CD14-positive monocyte (primary cell): Measurements from ENCODE around the gene PRDM8. TPM values are rescaled to one million over a fixed set of nuclear protein-coding genes. Genes with fewer than 3 reads are reported as not detected.
A peak's percentile ranks its signal among the peaks of the same experiment; 100 is the strongest.

Experiments
- DNase-seq, 3 donors: peaks; one replicate each; pipeline ENCODE4 v3.0.0-alpha.2; 2011 to 2022
- H2AFZ ChIP-seq: 2 replicates; pipeline ENCODE4 v1.6.0; 2012; ENCODE audit warnings: mild to moderate bottlenecking, low read depth, low read length, inconsistent platforms; ENCODE audit not compliant: insufficient read depth, poor library complexity, severe bottlenecking
- H3K27ac ChIP-seq, 2 donors: 1 replicate in 1 of 2; 2 replicates in 1 of 2; pipeline ENCODE4 v1.5.1; 2012 to 2013; ENCODE audit warnings: low read length in 2 of 2, control low read depth in 1 of 2, inconsistent platforms in 1 of 2, low read depth in 1 of 2, mild to moderate bottlenecking in 1 of 2
- H3K27me3 ChIP-seq, 2 donors: one replicate each; pipeline versions ENCODE4 v1.6.0 to v1.6.1; 2011 to 2013; ENCODE audit warnings: low read length in 2 of 2; ENCODE audit not compliant: control insufficient read depth in 2 of 2, insufficient read depth in 2 of 2
- H3K36me3 ChIP-seq, 2 donors: replicated peaks in 1 of 2; 1 replicate in 1 of 2; 2 replicates in 1 of 2; pipeline versions ENCODE4 v1.5.1 to v1.6.1; 2012 to 2013; ENCODE audit warnings: low read length in 2 of 2, control low read depth in 1 of 2, inconsistent platforms in 1 of 2, mild to moderate bottlenecking in 1 of 2; ENCODE audit not compliant: insufficient read depth in 2 of 2, control insufficient read depth in 1 of 2
- H3K4me1 ChIP-seq, 2 donors: 1 replicate in 1 of 2; 2 replicates in 1 of 2; pipeline versions ENCODE4 v1.5.1 to v1.6.1; 2012 to 2013; ENCODE audit warnings: low read length in 2 of 2, control low read depth in 1 of 2, inconsistent platforms in 1 of 2, mild to moderate bottlenecking in 1 of 2, moderate library complexity in 1 of 2; ENCODE audit not compliant: insufficient read depth in 2 of 2, control insufficient read depth in 1 of 2
- H3K4me2 ChIP-seq: replicated peaks from 2 replicates; pipeline ENCODE3; 2012; ENCODE audit warnings: low read length, moderate library complexity, mild to moderate bottlenecking; ENCODE audit not compliant: poor library complexity, severe bottlenecking; ENCODE audit errors: extremely low read depth
- H3K4me3 ChIP-seq, 3 experiments: fragments of 200-600 bp in 1 of 3; sonication (generic) in 1 of 3; replicated peaks in 1 of 3; 1 replicate in 2 of 3; 2 replicates in 1 of 3; pipeline ENCODE4 v1.5.1; 2011 to 2013; ENCODE audit warnings: low read length in 3 of 3, mild to moderate bottlenecking in 3 of 3, control low read depth in 2 of 3, low read depth in 2 of 3, inconsistent platforms in 1 of 3, moderate library complexity in 1 of 3
- H3K79me2 ChIP-seq: 2 replicates; pipeline ENCODE4 v1.6.0; 2012; ENCODE audit warnings: mild to moderate bottlenecking, control low read depth, inconsistent platforms, low read length, moderate library complexity; ENCODE audit not compliant: insufficient read depth
- H3K9ac ChIP-seq: 2 replicates; pipeline ENCODE4 v1.6.0; 2017; ENCODE audit warnings: low read length, mild to moderate bottlenecking; ENCODE audit not compliant: insufficient read depth, poor library complexity, severe bottlenecking
- H3K9me3 ChIP-seq, 2 donors: replicated peaks in 1 of 2; 1 replicate in 1 of 2; 2 replicates in 1 of 2; pipeline versions ENCODE4 v1.5.1 to v1.6.1; 2012 to 2013; ENCODE audit warnings: low read length in 2 of 2, control low read depth in 1 of 2; ENCODE audit not compliant: control insufficient read depth in 1 of 2, insufficient read depth in 1 of 2
- H4K20me1 ChIP-seq: 2 replicates; pipeline ENCODE4 v1.6.0; 2012; ENCODE audit warnings: mild to moderate bottlenecking, low read length, control low read depth, moderate library complexity; ENCODE audit not compliant: insufficient read depth
- H3K27ac Mint-ChIP-seq, 7 donors: one replicate each; pipeline ENCODE4 v1.8.0; 2020; ENCODE audit warnings: mild to moderate bottlenecking in 7 of 7, mixed read lengths in 7 of 7, moderate library complexity in 6 of 7, inconsistent platforms in 2 of 7
- H3K27me3 Mint-ChIP-seq, 3 donors: one replicate each; pipeline ENCODE4 v1.8.0; 2021 to 2022; ENCODE audit warnings: low read depth in 3 of 3, mild to moderate bottlenecking in 3 of 3, mixed read lengths in 3 of 3, moderate library complexity in 3 of 3, inconsistent platforms in 1 of 3
- H3K36me3 Mint-ChIP-seq, 2 donors: one replicate each; pipeline ENCODE4 v1.8.0; 2020; ENCODE audit warnings: mixed read lengths in 2 of 2, inconsistent platforms in 1 of 2, mild to moderate bottlenecking in 1 of 2
- H3K4me1 Mint-ChIP-seq: one replicate; pipeline ENCODE4 v1.8.0; 2020; ENCODE audit warnings: mild to moderate bottlenecking, mixed read lengths
- H3K4me3 Mint-ChIP-seq, 2 donors: one replicate each; pipeline ENCODE4 v1.8.0; 2020; ENCODE audit warnings: mild to moderate bottlenecking in 2 of 2, mixed read lengths in 2 of 2, moderate library complexity in 1 of 2
- H3K9me3 Mint-ChIP-seq, 7 donors: one replicate each; pipeline ENCODE4 v1.8.0; 2020 to 2022; ENCODE audit warnings: mixed read lengths in 7 of 7, mild to moderate bottlenecking in 6 of 7, moderate library complexity in 6 of 7, inconsistent platforms in 2 of 7
- CTCF ChIP-seq: fragments of 200-600 bp; IDR thresholded peaks from one replicate; pipeline ENCODE4 v1.8.0; 2022; ENCODE audit warnings: antibody characterized with exemption, mild to moderate bottlenecking
- WGBS: methylation state at CpG from one replicate; pipeline ENCODE4 v1.1.5; 2013; ENCODE audit warnings: missing lambda C conversion rate; ENCODE audit not compliant: insufficient coverage; 5-methylcytosine and 5-hydroxymethylcytosine counted together
- intact Hi-C, 2 donors: fragments of 100-400 bp; cut with micrococcal nuclease; formaldehyde crosslinking; loops; one replicate each; pipeline versions ENCODE4 v1.15.0 to v1.15.1; 2023
- polyA plus RNA-seq, 3 donors: library from polyadenylated mRNA; depleted of rRNA in 1 of 3; unstranded in 2 of 3; stranded (reverse) in 1 of 3; fragments of 300-500 nt in 2 of 3; fragments of >200 nt in 1 of 3; fragmentation: Illumina TruSeq in 2 of 3; gene quantifications; 1 replicate in 2 of 3; 2 replicates in 1 of 3; pipeline ENCODE4 v1.2.3, GENCODE V29; 2012 to 2021

The PRDM8 gene
- polyA plus RNA-seq, 3 donors = 0.22 to 0.77 (median 0.23) TPM

DNA sequence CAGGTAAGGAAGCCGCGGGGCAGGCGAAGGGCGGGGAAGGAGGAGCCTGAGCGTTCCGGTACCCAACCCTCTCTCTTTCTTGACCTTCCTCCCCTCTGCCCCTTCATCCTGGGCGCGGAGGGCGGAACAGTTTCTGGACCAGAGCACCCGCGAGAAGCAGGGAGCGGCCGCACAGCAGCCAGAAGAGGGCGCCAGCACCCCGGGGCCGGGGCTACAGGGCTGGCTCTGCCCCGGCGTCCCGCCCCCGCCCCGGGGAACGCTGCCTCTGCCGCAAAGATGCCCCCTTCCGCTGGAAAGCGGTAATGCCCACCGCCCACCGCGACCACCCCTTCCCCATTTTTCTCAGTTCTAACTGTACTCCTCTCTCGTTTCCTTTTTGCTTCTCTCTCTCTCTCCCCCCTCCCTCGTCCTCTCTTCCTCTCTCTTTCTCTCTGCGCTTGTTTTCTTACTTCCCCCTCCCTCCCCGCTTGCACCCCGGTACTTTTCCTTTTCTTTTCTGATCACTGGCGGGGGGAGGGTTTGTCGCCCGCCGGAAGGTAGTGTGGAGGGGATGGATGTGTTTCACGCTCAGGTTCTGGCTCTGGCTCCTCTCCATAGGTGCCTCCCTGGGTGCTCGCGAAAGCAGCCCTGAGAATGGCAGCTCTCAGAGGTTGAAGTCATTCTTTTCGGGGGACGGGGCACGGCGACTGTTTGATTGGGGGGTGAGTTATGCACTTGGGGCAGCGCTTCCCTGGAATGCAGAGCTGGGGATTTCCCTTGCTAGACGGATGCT lies 13.1 kb upstream of the PRDM8 start:
- 0% methylated on average over 30 of the region's 46 CpGs for WGBS
- Mint-ChIP-seq H3K4me3 (peak overlapping the region; percentile 99 to 100), H3K9me3 (peaks cover 3 to 14% (median 8%) of the 10 kb centered on the region in 7 donors), H3K36me3 (peaks cover 10 to 13% of the 10 kb centered on the region in 2 donors), H3K27ac (peak overlapping the region; percentile 38 to 93 (median 89)), H3K4me1 (peaks cover 24% of the 10 kb centered on the region), H3K27me3 (peaks cover 36 to 53% (median 38%) of the 10 kb centered on the region in 3 donors)
- H3K9me3 ChIP-seq = peaks cover under 1 to 4% of the 10 kb centered on the region in 2 donors
- intact Hi-C loops = loop anchor here (5.0 to 10.0 kb wide), 4 partner anchors 42 to 112 kb away; partner anchors contain the start of gene ANTXR2 (in 1 of the 2)
- no peaks in the 10 kb centered on the region for H3K79me2 ChIP-seq
- peak overlapping the region; percentile 98 for H3K4me2 ChIP-seq
- peak overlapping the region; percentile 79 for H3K9ac ChIP-seq
- H3K36me3 ChIP-seq = no peaks in the 10 kb centered on the region
- H3K4me1 ChIP-seq = peaks cover 28 to 34% of the 10 kb centered on the region in 2 donors
- H2AFZ ChIP-seq = peak overlapping the region; percentile 98
- DNase-seq = peak; percentile 78 to 82 (median 79)
- peak overlapping the region; percentile 78 to 100 (median 79) for H3K4me3 ChIP-seq
- peaks cover 14 to 48% of the 10 kb centered on the region in 2 donors for H3K27me3 ChIP-seq
- no peaks in the 10 kb centered on the region for H4K20me1 ChIP-seq
- peak overlapping the region in 1 of 2 donors; percentile 74 for H3K27ac ChIP-seq
- TF ChIP-seq CTCF = peak; percentile 98

- peaks cover 0 to 12% (median 4%) of the 10 kb centered on the region in 7 donors for H3K9me3 Mint-ChIP-seq
- peaks cover 28 to 34% of the 10 kb centered on the region in 2 donors for H3K4me1 ChIP-seq
- H3K36me3 Mint-ChIP-seq = peaks cover 10 to 11% of the 10 kb centered on the region in 2 donors
- intact Hi-C loops = loop anchor here (5.0 to 10.0 kb wide), 5 partner anchors 43 to 133 kb away; partner anchors contain the start of gene ANTXR2 (in 1 of the 2)
- WGBS = 3% methylated on average over 32 of the region's 42 CpGs
- H3K27ac Mint-ChIP-seq = peak overlapping the region; percentile 27 to 93 (median 89)
- H3K4me1 Mint-ChIP-seq = peaks cover 24% of the 10 kb centered on the region
- H3K36me3 ChIP-seq = no peaks in the 10 kb centered on the region
- no peaks in the 10 kb centered on the region for H3K79me2 ChIP-seq
- peak overlapping the region; percentile 98 for H3K4me2 ChIP-seq
- peaks cover 36 to 55% (median 38%) of the 10 kb centered on the region in 3 donors for H3K27me3 Mint-ChIP-seq
- peak overlapping the region; percentile 79 for H3K9ac ChIP-seq
- peak overlapping the region; percentile 99 to 100 for H3K4me3 Mint-ChIP-seq
- H4K20me1 ChIP-seq = no peaks in the 10 kb centered on the region
- TF ChIP-seq CTCF = no peak
- DNase-seq = peak in 1 of 3 donors; percentile 23
- H3K27ac ChIP-seq = peak overlapping the region in 1 of 2 donors; percentile 74
- H2AFZ ChIP-seq = peak overlapping the region; percentile 98
- H3K9me3 ChIP-seq = no peaks in the 10 kb centered on the region
- peaks cover 14 to 48% of the 10 kb centered on the region in 2 donors for H3K27me3 ChIP-seq
- H3K4me3 ChIP-seq = peak overlapping the region; percentile 78 to 100 (median 79)
Observed at GRCh38 chr4:80184825-80185756, 12.2 kb upstream of the PRDM8 start.
